AG04450 (cell line): Measurements from ENCODE around the gene CRACR2A. TPM values are rescaled to one million over a fixed set of nuclear protein-coding genes. Genes with fewer than 3 reads are reported as not detected.

Source experiments
- CTCF ChIA-PET: fragments of 300-600, 350-600 bp; formaldehyde crosslinking; extraction: SDS; loops from one replicate; lab custom pipeline; 2022; ENCODE audit warnings: antibody characterized with exemption, inconsistent platforms; lab: Charles Lee
- POLR2A ChIA-PET: fragments of 350-600 bp; formaldehyde crosslinking; extraction: SDS; loops from one replicate; lab custom pipeline; 2021; ENCODE audit warnings: antibody characterized with exemption, inconsistent platforms; lab: Yijun Ruan, JAX
- DNase-seq: peaks from one replicate; pipeline ENCODE4 v3.0.0-alpha.2; 2011; ENCODE audit warnings: low read depth, low spot score
- H3K27ac ChIP-seq: one replicate; pipeline ENCODE4 v1.5.1; 2012; ENCODE audit warnings: low read depth, low read length, control low read depth
- H3K27me3 ChIP-seq: one replicate; pipeline ENCODE4 v1.6.0; 2012; ENCODE audit warnings: low read length; ENCODE audit not compliant: control insufficient read depth, insufficient read depth
- H3K4me3 ChIP-seq: 2 replicates; pipeline ENCODE4 v1.5.1; 2011; ENCODE audit warnings: mild to moderate bottlenecking, low read depth, low read length, control low read depth
- H3K9me3 ChIP-seq: 2 replicates; pipeline ENCODE4 v1.5.1; 2012; ENCODE audit warnings: low read length; ENCODE audit not compliant: control insufficient read depth, insufficient read depth
- CTCF ChIP-seq: IDR thresholded peaks from 2 replicates; pipeline ENCODE4 v1.5.1; 2011; ENCODE audit warnings: low read depth, low read length, control low read depth, inconsistent platforms
- polyA plus RNA-seq: library from polyadenylated mRNA; depleted of rRNA; stranded (reverse); fragments of >200 nt; gene quantifications from 2 replicates; pipeline ENCODE4 v1.2.3, GENCODE V29; 2011

The CRACR2A gene
- polyA plus RNA-seq, 1 experiment = 1.1 TPM

GRCh38 chr12:3629057-3629830, 123.7 kb downstream of the CRACR2A start:
- no peak for TF ChIP-seq CTCF
- Histone ChIP-seq H3K27me3 (peaks cover 2% of the 10 kb centered on the region), H3K27ac (no peak overlapping the region), H3K4me3 (no peak overlapping the region), H3K9me3 (no peaks in the 10 kb centered on the region)
- DNase-seq = no peak
- POLR2A ChIA-PET = no interaction called here
- CTCF ChIA-PET = no interaction called here

GRCh38 chr12:3628629-3629028, 124.3 kb downstream of the CRACR2A start:
- ChIA-PET POLR2A (no interaction called here), CTCF (no interaction called here)
- H3K9me3 ChIP-seq = no peaks in the 10 kb centered on the region
- DNase-seq = no peak
- no peak overlapping the region for H3K4me3 ChIP-seq
- no peak overlapping the region for H3K27ac ChIP-seq
- TF ChIP-seq CTCF = no peak
- peaks cover 2% of the 10 kb centered on the region for H3K27me3 ChIP-seq

GRCh38 chr12:3627336-3627735, 125.6 kb downstream of the CRACR2A start:
- CTCF ChIA-PET = no interaction called here

GRCh38 chr12:3624273-3624672, 128.6 kb downstream of the CRACR2A start:
- Histone ChIP-seq H3K4me3 (no peak overlapping the region), H3K9me3 (no peaks in the 10 kb centered on the region), H3K27me3 (no peaks in the 10 kb centered on the region), H3K27ac (no peak overlapping the region)
- no peak for DNase-seq
- no peak for TF ChIP-seq CTCF
- ChIA-PET POLR2A (no interaction called here), CTCF (no interaction called here)

More at GRCh38 chr12:3627336-3627735, 125.6 kb downstream of the CRACR2A start:
- Histone ChIP-seq H3K9me3 (no peaks in the 10 kb centered on the region), H3K27me3 (peaks cover 2% of the 10 kb centered on the region), H3K4me3 (no peak overlapping the region), H3K27ac (no peak overlapping the region)
- no peak for TF ChIP-seq CTCF
- DNase-seq = no peak
- POLR2A ChIA-PET = no interaction called here

GRCh38 chr12:3622822-3623690, 129.9 kb downstream of the CRACR2A start:
- ChIA-PET POLR2A (no interaction called here), CTCF (no interaction called here)
- no peak for DNase-seq
- Histone ChIP-seq H3K27me3 (no peaks in the 10 kb centered on the region), H3K4me3 (no peak overlapping the region), H3K9me3 (no peaks in the 10 kb centered on the region), H3K27ac (no peak overlapping the region)
- TF ChIP-seq CTCF = no peak
